ENCODE data around the gene P4HB.

Gene P4HB

GRCh38 chr17:81859906-81860755 is at the start of gene P4HB:
P4HB (minus strand) TSS chr17:81860535; CDS start chr17:81860471, 64 bp downstream.
- Histone ChIP-seq H3K4me3 (ENCODE audit: low read depth, low read length) (peak within 1 kb of the TSS; percentile 89), H3K9ac (ENCODE audit: low read depth, low read length) (peak within 1 kb of the TSS; percentile 92), H3K36me3 (ENCODE audit: control insufficient read depth, insufficient read depth, low read length) (peaks cover 52% of the 10 kb centered on the region), H3K4me1 (ENCODE audit: control insufficient read depth, insufficient read depth, low read length) (peaks cover 6% of the 10 kb centered on the region; the same call in 1 of the 2 replicates), H3K27ac (ENCODE audit: low read depth, low read length) (peak within 1 kb of the TSS; percentile 92), H3K27me3 (ENCODE audit: control insufficient read depth, insufficient read depth, low read length) (no peaks in the 10 kb centered on the region), H3K9me3 (ENCODE audit: control insufficient read depth, insufficient read depth, low read length) (no peaks in the 10 kb centered on the region)

DNA sequence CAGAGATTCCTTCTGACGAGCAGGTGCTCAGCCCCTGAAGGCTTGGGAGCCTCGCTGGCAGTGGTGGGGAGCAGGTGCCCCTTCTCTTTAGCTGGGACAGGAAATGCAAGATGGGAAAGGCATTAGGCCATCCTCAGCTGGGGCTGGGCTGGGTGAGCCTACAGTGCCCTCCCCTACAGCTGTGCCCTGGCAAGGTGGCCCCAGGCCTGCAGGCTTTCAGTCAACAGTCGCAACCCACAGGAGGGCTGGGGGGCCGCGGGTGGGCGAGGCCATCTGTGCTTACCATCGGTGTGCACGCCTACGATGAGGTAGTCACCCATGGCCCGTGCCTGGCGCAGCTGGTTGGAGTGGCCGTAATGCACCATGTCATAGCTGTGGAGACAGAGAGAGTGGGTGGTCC is 48.9 kb upstream of the P4HB start:
- Histone ChIP-seq H3K27me3 (ENCODE audit: control insufficient read depth, insufficient read depth, low read length) (no peaks in the 10 kb centered on the region), H3K4me3 (ENCODE audit: low read depth, low read length) (no peak overlapping the region), H3K4me1 (ENCODE audit: control insufficient read depth, insufficient read depth, low read length) (0 out of 2 replicates have a peak, but pooled peaks cover 4% of the 10 kb centered on the region), H3K27ac (ENCODE audit: low read depth, low read length) (no peak overlapping the region), H3K9ac (ENCODE audit: low read depth, low read length) (no peak overlapping the region), H3K9me3 (ENCODE audit: control insufficient read depth, insufficient read depth, low read length) (no peaks in the 10 kb centered on the region), H3K36me3 (ENCODE audit: control insufficient read depth, insufficient read depth, low read length) (peaks cover 30% of the 10 kb centered on the region)

DNA sequence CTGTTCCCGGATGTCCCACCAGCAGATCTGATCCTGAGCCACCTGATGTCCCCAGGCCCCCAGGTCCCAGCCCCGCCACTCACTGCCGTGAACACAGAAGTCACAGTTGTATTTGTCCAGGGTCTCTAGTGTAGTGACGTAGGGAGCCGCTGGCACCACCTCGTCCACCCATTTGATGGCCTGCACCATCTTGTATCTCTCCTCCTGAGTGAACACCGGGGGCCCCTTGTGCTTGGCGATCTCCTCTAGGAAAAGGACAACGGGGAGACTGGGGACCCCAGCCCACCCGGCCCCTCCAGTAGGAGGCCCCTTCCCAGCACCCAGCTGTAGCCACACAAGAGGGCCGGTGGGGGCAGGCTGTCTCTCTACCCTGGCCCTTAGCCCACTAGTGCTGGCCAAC is 48.5 kb upstream of the P4HB start:
- Histone ChIP-seq H3K36me3 (ENCODE audit: control insufficient read depth, insufficient read depth, low read length) (peaks cover 28% of the 10 kb centered on the region), H3K4me3 (ENCODE audit: low read depth, low read length) (no peak overlapping the region), H3K27me3 (ENCODE audit: control insufficient read depth, insufficient read depth, low read length) (no peaks in the 10 kb centered on the region), H3K9ac (ENCODE audit: low read depth, low read length) (no peak overlapping the region), H3K27ac (ENCODE audit: low read depth, low read length) (no peak overlapping the region), H3K4me1 (ENCODE audit: control insufficient read depth, insufficient read depth, low read length) (0 out of 2 replicates have a peak, but pooled peaks cover 4% of the 10 kb centered on the region), H3K9me3 (ENCODE audit: control insufficient read depth, insufficient read depth, low read length) (no peaks in the 10 kb centered on the region)

- no peak overlapping the region for H3K27ac ChIP-seq (ENCODE audit: low read depth, low read length)
- no peak overlapping the region for H3K4me3 ChIP-seq (ENCODE audit: low read depth, low read length)
- H3K9ac ChIP-seq (ENCODE audit: low read depth, low read length) = no peak overlapping the region
- H3K27me3 ChIP-seq (ENCODE audit: control insufficient read depth, insufficient read depth, low read length) = peaks cover 7% of the 10 kb centered on the region
- peaks cover 14% of the 10 kb centered on the region for H3K36me3 ChIP-seq (ENCODE audit: control insufficient read depth, insufficient read depth, low read length)
- H3K9me3 ChIP-seq (ENCODE audit: control insufficient read depth, insufficient read depth, low read length) = no peaks in the 10 kb centered on the region
- 0 out of 2 replicates have a peak, but pooled peaks cover 4% of the 10 kb centered on the region for H3K4me1 ChIP-seq (ENCODE audit: control insufficient read depth, insufficient read depth, low read length)
Measured at GRCh38 chr17:81907219-81908145, 47.1 kb upstream of the P4HB start.

GRCh38 chr17:81906476-81907218 is 46.3 kb upstream of the P4HB start:
- Histone ChIP-seq H3K4me1 (ENCODE audit: control insufficient read depth, insufficient read depth, low read length) (0 out of 2 replicates have a peak, but pooled peaks cover 4% of the 10 kb centered on the region), H3K27ac (ENCODE audit: low read depth, low read length) (no peak overlapping the region), H3K9me3 (ENCODE audit: control insufficient read depth, insufficient read depth, low read length) (no peaks in the 10 kb centered on the region), H3K36me3 (ENCODE audit: control insufficient read depth, insufficient read depth, low read length) (peaks cover 11% of the 10 kb centered on the region), H3K4me3 (ENCODE audit: low read depth, low read length) (no peak overlapping the region), H3K9ac (ENCODE audit: low read depth, low read length) (no peak overlapping the region), H3K27me3 (ENCODE audit: control insufficient read depth, insufficient read depth, low read length) (peaks cover 14% of the 10 kb centered on the region)

DNA sequence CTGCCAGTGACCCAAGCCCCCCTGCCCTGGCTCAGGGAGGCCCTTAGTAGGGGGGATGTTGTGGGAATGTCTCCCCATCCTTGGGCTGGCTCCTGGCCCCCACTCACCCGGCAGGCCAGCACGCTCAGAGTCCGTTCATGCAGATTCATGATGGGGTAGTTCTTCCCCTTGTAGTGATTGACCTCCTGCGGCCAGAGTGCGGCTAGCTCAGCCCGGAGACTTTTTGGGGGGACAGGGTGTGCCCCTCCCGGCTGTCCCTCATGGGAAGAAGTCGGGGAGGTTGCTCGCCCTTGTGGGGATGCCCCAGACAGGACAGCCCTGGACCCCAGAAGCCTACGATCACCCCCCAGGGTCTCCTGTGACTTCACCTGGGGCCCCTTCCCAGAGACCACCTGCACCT is 45.7 kb upstream of the P4HB start:
- Histone ChIP-seq H3K36me3 (ENCODE audit: control insufficient read depth, insufficient read depth, low read length) (peaks cover 11% of the 10 kb centered on the region), H3K4me3 (ENCODE audit: low read depth, low read length) (no peak overlapping the region), H3K27me3 (ENCODE audit: control insufficient read depth, insufficient read depth, low read length) (peaks cover 20% of the 10 kb centered on the region), H3K4me1 (ENCODE audit: control insufficient read depth, insufficient read depth, low read length) (0 out of 2 replicates have a peak, but pooled peaks cover 4% of the 10 kb centered on the region), H3K9me3 (ENCODE audit: control insufficient read depth, insufficient read depth, low read length) (no peaks in the 10 kb centered on the region), H3K9ac (ENCODE audit: low read depth, low read length) (no peak overlapping the region), H3K27ac (ENCODE audit: low read depth, low read length) (no peak overlapping the region)

- H3K27ac ChIP-seq (ENCODE audit: low read depth, low read length) = no peak overlapping the region
- no peak overlapping the region for H3K4me3 ChIP-seq (ENCODE audit: low read depth, low read length)
- H3K4me1 ChIP-seq (ENCODE audit: control insufficient read depth, insufficient read depth, low read length) = 0 out of 2 replicates have a peak, but pooled peaks cover 4% of the 10 kb centered on the region
- H3K27me3 ChIP-seq (ENCODE audit: control insufficient read depth, insufficient read depth, low read length) = peaks cover 24% of the 10 kb centered on the region
- H3K36me3 ChIP-seq (ENCODE audit: control insufficient read depth, insufficient read depth, low read length) = peaks cover 11% of the 10 kb centered on the region
- no peaks in the 10 kb centered on the region for H3K9me3 ChIP-seq (ENCODE audit: control insufficient read depth, insufficient read depth, low read length)
- H3K9ac ChIP-seq (ENCODE audit: low read depth, low read length) = no peak overlapping the region
Measured at GRCh38 chr17:81905424-81905875, 45.1 kb upstream of the P4HB start.

GRCh38 chr17:81904600-81905423 is 44.5 kb upstream of the P4HB start:
- peaks cover 24% of the 10 kb centered on the region for H3K27me3 ChIP-seq (ENCODE audit: control insufficient read depth, insufficient read depth, low read length)
- no peaks in the 10 kb centered on the region for H3K9me3 ChIP-seq (ENCODE audit: control insufficient read depth, insufficient read depth, low read length)
- no peak overlapping the region for H3K9ac ChIP-seq (ENCODE audit: low read depth, low read length)
- H3K27ac ChIP-seq (ENCODE audit: low read depth, low read length) = no peak overlapping the region
- no peak overlapping the region for H3K4me3 ChIP-seq (ENCODE audit: low read depth, low read length)
- no peaks in the 10 kb centered on the region for H3K4me1 ChIP-seq (ENCODE audit: control insufficient read depth, insufficient read depth, low read length)
- peaks cover 17% of the 10 kb centered on the region for H3K36me3 ChIP-seq (ENCODE audit: control insufficient read depth, insufficient read depth, low read length)

DNA sequence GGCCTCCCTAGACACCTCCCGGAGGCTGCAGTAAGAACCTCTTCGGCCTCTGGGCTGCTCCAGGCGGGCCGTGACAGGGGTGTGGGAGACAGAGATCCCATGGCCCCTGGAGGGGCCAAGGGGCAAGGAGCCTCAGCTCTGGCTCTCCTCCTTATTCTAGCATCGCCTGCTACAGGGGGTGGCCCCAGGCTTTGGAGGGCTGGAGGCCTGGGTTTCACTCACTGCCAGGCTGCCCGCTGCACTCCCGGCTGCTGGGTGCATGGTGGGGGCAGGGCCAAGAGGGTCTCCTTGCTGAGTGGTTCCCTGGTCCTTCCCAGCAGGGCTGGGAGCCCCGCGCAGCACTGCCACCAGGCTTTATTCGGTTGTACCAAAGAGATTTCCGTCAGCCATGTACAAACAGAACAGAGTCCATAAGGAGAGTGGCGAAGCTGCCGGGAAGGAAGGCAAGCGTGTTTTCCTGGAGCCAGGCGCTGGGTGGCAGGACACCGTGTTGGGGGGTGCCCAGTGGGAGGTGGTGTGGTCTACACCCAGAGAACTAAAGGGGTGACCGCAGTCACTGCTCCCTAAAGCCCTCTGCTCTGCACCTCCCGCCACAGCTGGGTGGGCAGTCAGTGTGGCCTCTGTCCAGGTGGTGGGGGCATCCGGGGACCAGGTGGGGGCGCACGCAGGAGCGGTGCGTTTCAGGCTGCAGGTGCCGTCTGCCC is 43.7 kb upstream of the P4HB start:
- no peak overlapping the region for H3K27ac ChIP-seq (ENCODE audit: low read depth, low read length)
- peaks cover 24% of the 10 kb centered on the region for H3K27me3 ChIP-seq (ENCODE audit: control insufficient read depth, insufficient read depth, low read length)
- no peak overlapping the region for H3K4me3 ChIP-seq (ENCODE audit: low read depth, low read length)
- H3K9ac ChIP-seq (ENCODE audit: low read depth, low read length) = no peak overlapping the region
- no peaks in the 10 kb centered on the region for H3K9me3 ChIP-seq (ENCODE audit: control insufficient read depth, insufficient read depth, low read length)
- H3K4me1 ChIP-seq (ENCODE audit: control insufficient read depth, insufficient read depth, low read length) = no peaks in the 10 kb centered on the region
- peaks cover 25% of the 10 kb centered on the region for H3K36me3 ChIP-seq (ENCODE audit: control insufficient read depth, insufficient read depth, low read length)

All from HUES48 (cell line).